ENCODE data around the gene C21orf58.
"Not testable (repeated sequence)": the region's sequence is repeated elsewhere in the genome, so short reads cannot be mapped to it uniquely, and the experiment has no call there.

Gene C21orf58

GRCh38 chr21:46311568-46311967 lies 12.1 kb downstream of the C21orf58 start:
- DNase-seq (no peak), ATAC-seq (replicated peaks) (no peak)
- Mint-ChIP-seq H3K9me3 (no peaks in the 10 kb centered on the region), H3K27me3 (no peaks in the 10 kb centered on the region), H3K4me1 (ENCODE audit: low read depth in 2 of 2) (no peaks in the 10 kb centered on the region), H3K36me3 (ENCODE audit: insufficient read depth) (no peaks in the 10 kb centered on the region), H3K4me3 (no peak overlapping the region), H3K27ac (no peak overlapping the region)

- not testable (repeated sequence) for H3K9me3 Mint-ChIP-seq; H3K27ac Mint-ChIP-seq; H3K4me3 Mint-ChIP-seq; H3K36me3 Mint-ChIP-seq (ENCODE audit: insufficient read depth); ATAC-seq (replicated peaks); H3K27me3 Mint-ChIP-seq; DNase-seq; H3K4me1 Mint-ChIP-seq (ENCODE audit: low read depth in 2 of 2)
Measured at GRCh38 chr21:46310260-46310659, 13.4 kb downstream of the C21orf58 start.

GRCh38 chr21:46308431-46308830 lies 15.2 kb downstream of the C21orf58 start:
- peaks cover 6% of the 10 kb centered on the region for H3K36me3 Mint-ChIP-seq (ENCODE audit: insufficient read depth)
- H3K27me3 Mint-ChIP-seq, result no peaks in the 10 kb centered on the region
- no peak for DNase-seq
- no peaks in the 10 kb centered on the region for H3K4me1 Mint-ChIP-seq (ENCODE audit: low read depth in 2 of 2)
- H3K27ac Mint-ChIP-seq, result no peak overlapping the region
- no peak overlapping the region for H3K4me3 Mint-ChIP-seq
- no peak for ATAC-seq (replicated peaks)
- no peaks in the 10 kb centered on the region for H3K9me3 Mint-ChIP-seq

- ATAC-seq (replicated peaks) (no peak), DNase-seq (no peak)
- Mint-ChIP-seq H3K27me3 (no peaks in the 10 kb centered on the region), H3K36me3 (ENCODE audit: insufficient read depth) (peaks cover 6% of the 10 kb centered on the region), H3K9me3 (no peaks in the 10 kb centered on the region), H3K4me3 (no peak overlapping the region), H3K27ac (peak overlapping the region in 1 of 2 donors; percentile 4), H3K4me1 (ENCODE audit: low read depth in 2 of 2) (no peaks in the 10 kb centered on the region)
Measured at GRCh38 chr21:46307625-46308024, 16.0 kb downstream of the C21orf58 start.

- no peaks in the 10 kb centered on the region for H3K27me3 Mint-ChIP-seq
- no peak for DNase-seq
- peaks cover 6% of the 10 kb centered on the region for H3K36me3 Mint-ChIP-seq (ENCODE audit: insufficient read depth)
- peak; percentile 68 for ATAC-seq (replicated peaks)
- H3K27ac Mint-ChIP-seq, result no peak overlapping the region
- no peaks in the 10 kb centered on the region for H3K4me1 Mint-ChIP-seq (ENCODE audit: low read depth in 2 of 2)
- H3K4me3 Mint-ChIP-seq, result no peak overlapping the region
- no peaks in the 10 kb centered on the region for H3K9me3 Mint-ChIP-seq
Measured at GRCh38 chr21:46304955-46305354, 18.7 kb downstream of the C21orf58 start.

- no peak for ATAC-seq (replicated peaks)
- Mint-ChIP-seq H3K36me3 (ENCODE audit: insufficient read depth) (peaks cover 8% of the 10 kb centered on the region), H3K4me3 (no peak overlapping the region), H3K27me3 (no peaks in the 10 kb centered on the region), H3K27ac (no peak overlapping the region), H3K9me3 (no peaks in the 10 kb centered on the region), H3K4me1 (ENCODE audit: low read depth in 2 of 2) (no peaks in the 10 kb centered on the region)
- no peak for DNase-seq
Measured at GRCh38 chr21:46304437-46304836, 19.2 kb downstream of the C21orf58 start.

GRCh38 chr21:46301759-46302158 lies 21.9 kb downstream of the C21orf58 start:
- Mint-ChIP-seq H3K9me3 (no peaks in the 10 kb centered on the region), H3K27me3 (no peaks in the 10 kb centered on the region), H3K4me3 (no peak overlapping the region), H3K4me1 (ENCODE audit: low read depth in 2 of 2) (peaks cover 0 to 3% of the 10 kb centered on the region in 2 donors), H3K27ac (no peak overlapping the region), H3K36me3 (ENCODE audit: insufficient read depth) (peaks cover 13% of the 10 kb centered on the region)
- DNase-seq, result no peak
- ATAC-seq (replicated peaks), result no peak

GRCh38 chr21:46299167-46299566 lies 24.5 kb downstream of the C21orf58 start:
- H3K9me3 Mint-ChIP-seq, result no peaks in the 10 kb centered on the region
- DNase-seq (no peak), ATAC-seq (replicated peaks) (no peak)
- H3K36me3 Mint-ChIP-seq (ENCODE audit: insufficient read depth), result peaks cover 7% of the 10 kb centered on the region
- H3K4me3 Mint-ChIP-seq, result peak overlapping the region; percentile 58 to 73
- H3K27ac Mint-ChIP-seq, result no peak overlapping the region
- H3K4me1 Mint-ChIP-seq (ENCODE audit: low read depth in 2 of 2), result peaks cover 0 to 7% of the 10 kb centered on the region in 2 donors
- peaks cover 0 to 8% of the 10 kb centered on the region in 2 donors for H3K27me3 Mint-ChIP-seq

- DNase-seq (no peak), ATAC-seq (replicated peaks) (peak; percentile 26)
- peaks cover 7% of the 10 kb centered on the region for H3K36me3 Mint-ChIP-seq (ENCODE audit: insufficient read depth)
- H3K27ac Mint-ChIP-seq, result no peak overlapping the region
- H3K9me3 Mint-ChIP-seq, result no peaks in the 10 kb centered on the region
- H3K4me3 Mint-ChIP-seq, result peak overlapping the region; percentile 58 to 73
- H3K4me1 Mint-ChIP-seq (ENCODE audit: low read depth in 2 of 2), result peaks cover 0 to 7% of the 10 kb centered on the region in 2 donors
- H3K27me3 Mint-ChIP-seq, result peaks cover 0 to 8% of the 10 kb centered on the region in 2 donors
Measured at GRCh38 chr21:46297338-46298271, 26.1 kb downstream of the C21orf58 start.

GRCh38 chr21:46295996-46296752 lies 27.5 kb downstream of the C21orf58 start:
- peak overlapping the region; percentile 39 to 79 for H3K27ac Mint-ChIP-seq
- peaks cover 7% of the 10 kb centered on the region for H3K36me3 Mint-ChIP-seq (ENCODE audit: insufficient read depth)
- peaks cover 0 to 8% of the 10 kb centered on the region in 2 donors for H3K27me3 Mint-ChIP-seq
- H3K4me3 Mint-ChIP-seq, result peak overlapping the region; percentile 57 to 73
- ATAC-seq (replicated peaks) (peak; percentile 92), DNase-seq (peak; percentile 13 to 41 (median 21))
- H3K4me1 Mint-ChIP-seq (ENCODE audit: low read depth in 2 of 2), result peaks cover 0 to 7% of the 10 kb centered on the region in 2 donors
- no peaks in the 10 kb centered on the region for H3K9me3 Mint-ChIP-seq

GRCh38 chr21:46295177-46295770 lies 28.4 kb downstream of the C21orf58 start:
- peaks cover 14% of the 10 kb centered on the region for H3K36me3 Mint-ChIP-seq (ENCODE audit: insufficient read depth)
- ATAC-seq (replicated peaks) (no peak), DNase-seq (no peak)
- peaks cover 0 to 8% of the 10 kb centered on the region in 2 donors for H3K27me3 Mint-ChIP-seq
- no peaks in the 10 kb centered on the region for H3K9me3 Mint-ChIP-seq
- peaks cover 0 to 7% of the 10 kb centered on the region in 2 donors for H3K4me1 Mint-ChIP-seq (ENCODE audit: low read depth in 2 of 2)
- no peak overlapping the region for H3K4me3 Mint-ChIP-seq
- peak overlapping the region; percentile 39 to 79 for H3K27ac Mint-ChIP-seq

GRCh38 chr21:46294647-46295176 lies 29.0 kb downstream of the C21orf58 start:
- H3K9me3 Mint-ChIP-seq, result no peaks in the 10 kb centered on the region
- H3K4me3 Mint-ChIP-seq, result no peak overlapping the region
- H3K4me1 Mint-ChIP-seq (ENCODE audit: low read depth in 2 of 2), result peaks cover 1 to 9% of the 10 kb centered on the region in 2 donors
- no peak for ATAC-seq (replicated peaks)
- H3K27ac Mint-ChIP-seq, result no peak overlapping the region
- peaks cover 0 to 8% of the 10 kb centered on the region in 2 donors for H3K27me3 Mint-ChIP-seq
- DNase-seq, result no peak
- H3K36me3 Mint-ChIP-seq (ENCODE audit: insufficient read depth), result peaks cover 16% of the 10 kb centered on the region

GRCh38 chr21:46291561-46291960 lies 32.1 kb downstream of the C21orf58 start:
- no peak for DNase-seq
- peaks cover 0 to 8% of the 10 kb centered on the region in 2 donors for H3K27me3 Mint-ChIP-seq
- H3K27ac Mint-ChIP-seq, result no peak overlapping the region

More at GRCh38 chr21:46291561-46291960, 32.1 kb downstream of the C21orf58 start:
- Mint-ChIP-seq H3K9me3 (no peaks in the 10 kb centered on the region), H3K36me3 (ENCODE audit: insufficient read depth) (peaks cover 18% of the 10 kb centered on the region), H3K4me3 (no peak overlapping the region), H3K4me1 (ENCODE audit: low read depth in 2 of 2) (peaks cover 10 to 15% of the 10 kb centered on the region in 2 donors)
- ATAC-seq (replicated peaks), result no peak
